GM20431 (cell line): ENCODE data around the gene EYA2.

Source experiments
- in situ Hi-C: fragments of 300-500 bp; cut with MseI, MboI; formaldehyde crosslinking; loops from one replicate; pipeline ENCODE4 v1.15.0; 2020; ENCODE audit warnings: low sequenced_read_pairs; ENCODE audit not compliant: unreplicated experiment

The EYA2 gene

GRCh38 chr20:47028487-47028886 is 133.8 kb downstream of the EYA2 start:
- in situ Hi-C loops, result no loop called here

GRCh38 chr20:47029845-47030244 is 135.2 kb downstream of the EYA2 start:
- in situ Hi-C loops, result no loop called here

- in situ Hi-C loops, result no loop called here
These were observed 135.7 kb downstream of the EYA2 start for GRCh38 chr20:47030271-47030810.

GRCh38 chr20:47031004-47031403 is 136.4 kb downstream of the EYA2 start:
- in situ Hi-C loops, result no loop called here

- in situ Hi-C loops, result no loop called here
These were observed 137.2 kb downstream of the EYA2 start for GRCh38 chr20:47031821-47032220.

- in situ Hi-C loops, result no loop called here
These were observed 138.4 kb downstream of the EYA2 start for GRCh38 chr20:47032933-47033578.

GRCh38 chr20:47033665-47034064 is 139.0 kb downstream of the EYA2 start:
- in situ Hi-C loops, result no loop called here

GRCh38 chr20:47035026-47035590 is 140.5 kb downstream of the EYA2 start:
- in situ Hi-C loops, result no loop called here

- in situ Hi-C loops, result no loop called here
These were observed 141.6 kb downstream of the EYA2 start for GRCh38 chr20:47036091-47036870.

GRCh38 chr20:47038566-47039560 is 144.2 kb downstream of the EYA2 start:
- in situ Hi-C loops, result no loop called here

GRCh38 chr20:47040506-47041125 is 146.0 kb downstream of the EYA2 start:
- in situ Hi-C loops, result no loop called here

GRCh38 chr20:47041396-47041899 is 146.8 kb downstream of the EYA2 start:
- in situ Hi-C loops, result no loop called here

GRCh38 chr20:47042464-47042863 is 147.8 kb downstream of the EYA2 start:
- in situ Hi-C loops, result no loop called here

- in situ Hi-C loops, result no loop called here
These were observed 148.4 kb downstream of the EYA2 start for GRCh38 chr20:47043086-47043485.

GRCh38 chr20:47044938-47045337 is 150.3 kb downstream of the EYA2 start:
- in situ Hi-C loops, result no loop called here

GRCh38 chr20:47048054-47048453 is 153.4 kb downstream of the EYA2 start:
- in situ Hi-C loops, result no loop called here

- in situ Hi-C loops, result no loop called here
These were observed 155.1 kb downstream of the EYA2 start for GRCh38 chr20:47049771-47050170.

GRCh38 chr20:47050996-47051395 is 156.4 kb downstream of the EYA2 start:
- in situ Hi-C loops, result no loop called here

GRCh38 chr20:47051936-47052526 is 157.4 kb downstream of the EYA2 start:
- in situ Hi-C loops, result no loop called here
